ENCODE measurements around the gene HABP2. TPM values are rescaled to one million over a fixed set of nuclear protein-coding genes. Genes with fewer than 3 reads are reported as not detected.

The HABP2 gene
- not detected for total RNA-seq

DNA sequence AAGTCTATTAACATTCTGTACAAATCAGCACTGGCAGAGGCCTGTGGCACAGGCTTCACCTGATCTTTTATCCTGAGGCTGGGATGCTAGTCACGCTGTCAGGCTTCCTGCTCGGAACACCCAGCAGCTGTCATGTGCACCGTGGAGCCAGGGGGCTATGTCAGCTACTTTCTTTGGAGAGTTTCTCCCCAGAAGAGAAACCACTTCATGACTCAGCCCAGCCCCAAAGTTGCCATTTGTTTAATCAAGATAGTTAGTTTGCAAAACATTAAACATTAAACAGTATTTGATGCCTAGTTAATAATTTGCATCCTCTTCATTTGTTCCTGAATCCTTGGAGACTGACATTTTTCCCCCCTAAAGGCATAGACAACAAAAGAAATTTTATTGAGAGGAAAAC, at the start of gene HABP2:
TSS of gene HABP2 (plus strand) at position 353 of the 400 bp plus-strand sequence. CDS start 69 bp downstream, outside the sequence.
- no peak for DNase-seq

DNA sequence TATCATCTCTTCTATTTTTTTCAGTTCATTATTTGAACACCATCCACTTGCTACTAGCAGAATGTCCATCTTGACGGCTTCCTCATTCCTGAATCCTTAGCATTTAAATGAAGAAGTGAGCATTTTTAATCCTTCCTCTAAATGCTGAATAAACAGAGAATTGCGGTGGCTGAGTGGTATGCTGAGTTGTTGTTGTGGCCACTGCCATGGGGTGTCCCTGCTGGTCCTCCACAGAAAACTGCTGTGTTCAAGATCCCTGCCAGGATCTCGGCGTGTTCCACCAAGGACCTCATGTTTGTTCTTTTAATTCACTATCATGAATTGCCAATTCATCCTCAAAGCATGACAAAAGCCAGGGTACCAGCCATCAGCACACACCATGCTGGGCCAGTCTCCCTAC, 48.9 kb upstream of the HABP2 start:
- no peak for DNase-seq

- DNase-seq: no peak
Observed at GRCh38 chr10:113504423-113504822, 48.4 kb upstream of the HABP2 start.

- no peak for DNase-seq
Observed at GRCh38 chr10:113506476-113506875, 46.4 kb upstream of the HABP2 start.

DNA sequence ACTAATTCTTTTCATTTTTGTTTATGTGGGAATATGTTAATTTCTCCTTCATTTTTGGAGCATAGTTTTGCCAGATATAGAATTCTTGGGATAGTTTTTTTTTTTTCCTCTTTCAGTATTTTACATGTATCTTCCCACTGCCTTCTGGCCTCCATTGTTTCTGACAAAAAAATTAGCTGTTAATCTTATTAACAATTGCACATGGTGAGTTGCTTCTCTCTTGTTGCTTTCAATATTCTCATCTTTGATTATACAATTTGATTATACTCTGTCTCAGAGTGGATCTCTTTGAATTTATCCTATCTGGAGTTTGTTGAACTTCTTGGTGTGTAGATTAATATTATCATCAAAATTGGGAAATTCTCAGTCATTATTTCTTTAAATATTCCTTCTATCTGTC, 41.4 kb upstream of the HABP2 start:
- no peak for DNase-seq

GRCh38 chr10:113515161-113515560, 37.7 kb upstream of the HABP2 start:
- no peak for DNase-seq

GRCh38 chr10:113515601-113516000, 37.3 kb upstream of the HABP2 start:
- peak; percentile 63 for DNase-seq

DNA sequence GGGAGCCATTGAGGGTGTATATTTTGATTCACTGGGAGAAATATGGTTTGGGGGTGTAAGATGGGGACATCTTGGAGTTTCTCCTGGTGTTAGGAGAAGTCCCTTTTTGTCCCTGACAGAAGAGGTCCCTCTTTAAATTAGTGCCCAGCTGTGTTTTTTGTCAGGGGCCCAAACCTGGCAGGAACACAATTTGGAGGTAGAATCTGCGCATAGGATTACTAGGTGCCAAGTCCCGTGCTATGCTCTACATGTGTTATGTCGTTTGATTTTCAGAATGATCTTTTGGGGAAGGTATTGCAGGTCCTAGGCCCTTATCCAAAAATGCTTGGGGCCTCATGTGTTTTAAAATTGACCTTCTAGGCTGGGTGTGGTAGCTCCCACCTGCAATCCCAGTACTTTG, 36.8 kb upstream of the HABP2 start:
- DNase-seq: no peak

- DNase-seq: no peak
Observed at GRCh38 chr10:113517165-113517900, 35.5 kb upstream of the HABP2 start.

DNA sequence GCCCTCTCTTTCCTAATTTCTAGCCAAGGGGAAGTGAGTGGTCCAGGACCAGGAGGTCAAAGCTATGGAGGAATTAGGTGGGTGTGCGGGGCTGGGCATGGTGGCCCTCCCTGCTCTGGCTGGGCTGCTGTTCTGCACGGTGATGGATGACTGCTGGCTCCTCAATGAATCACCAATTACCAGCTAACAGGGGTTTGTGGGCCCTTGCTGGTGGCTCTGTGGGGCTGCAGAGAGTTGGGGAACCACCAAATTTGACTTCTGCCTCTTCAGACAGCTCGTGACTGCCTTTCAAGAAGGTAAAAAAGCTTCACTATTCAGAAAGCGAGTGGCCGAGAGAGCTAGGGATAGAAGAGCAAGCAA, 35.0 kb upstream of the HABP2 start:
- no peak for DNase-seq

- DNase-seq: no peak
Observed at GRCh38 chr10:113518415-113518814, 34.4 kb upstream of the HABP2 start.

- DNase-seq: no peak
Observed at GRCh38 chr10:113518816-113519591, 33.8 kb upstream of the HABP2 start.

- no peak for DNase-seq
Observed at GRCh38 chr10:113519681-113520115, 33.2 kb upstream of the HABP2 start.

DNA sequence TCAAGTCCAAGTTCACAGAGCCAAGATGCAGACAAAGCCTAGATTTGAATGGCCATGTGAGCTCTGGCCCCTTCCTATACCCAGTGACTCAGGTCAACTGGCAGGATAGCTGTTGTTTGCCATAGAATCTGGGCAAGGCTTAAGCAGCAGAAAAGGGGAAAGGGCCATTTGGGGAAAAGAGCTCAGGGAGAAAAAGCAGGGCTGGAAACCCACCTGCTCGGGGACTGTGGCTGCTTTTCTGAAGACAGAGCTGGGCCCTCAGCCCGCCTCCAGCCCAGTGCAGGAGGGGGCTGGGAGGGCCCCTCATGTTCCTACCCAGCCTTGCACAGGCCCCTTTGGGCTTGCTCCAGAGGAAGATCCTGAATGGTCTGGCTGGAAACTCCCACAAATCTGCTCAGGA, 32.6 kb upstream of the HABP2 start:
- DNase-seq: no peak

GRCh38 chr10:113520690-113521474, 32.0 kb upstream of the HABP2 start:
- peak; percentile 91 for DNase-seq

- DNase-seq: no peak
Observed at GRCh38 chr10:113521475-113521795, 31.4 kb upstream of the HABP2 start.

GRCh38 chr10:113522460-113522859, 30.4 kb upstream of the HABP2 start:
- DNase-seq: no peak

DNA sequence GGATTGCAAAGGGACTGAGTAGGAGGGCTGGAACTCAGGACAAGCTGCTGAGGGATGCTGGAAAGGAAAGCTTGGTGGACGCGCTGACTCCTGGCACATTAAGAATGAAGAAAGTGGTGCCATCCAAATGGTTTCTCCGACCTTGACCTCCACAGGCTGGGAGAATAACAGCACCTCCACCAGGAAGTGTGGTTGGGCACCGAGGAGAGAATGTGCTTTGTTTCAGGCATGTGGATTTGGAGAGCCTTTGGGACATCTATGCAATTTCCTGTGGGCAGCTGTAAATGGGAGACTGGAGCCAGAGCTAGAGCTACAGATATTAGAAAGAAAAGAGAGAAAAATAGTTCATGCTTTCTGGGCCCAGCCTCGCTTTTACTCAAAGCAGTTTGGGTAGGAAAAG, 29.8 kb upstream of the HABP2 start:
- DNase-seq: no peak

- DNase-seq: no peak
Observed at GRCh38 chr10:113523628-113524027, 29.2 kb upstream of the HABP2 start.

GRCh38 chr10:113524120-113524519, 28.7 kb upstream of the HABP2 start:
- no peak for DNase-seq

- no peak for DNase-seq
Observed at GRCh38 chr10:113524539-113525490, 28.0 kb upstream of the HABP2 start.

GRCh38 chr10:113525713-113526112, 27.1 kb upstream of the HABP2 start:
- DNase-seq: no peak
